ENCODE data around the gene SLC17A6. TPM values are rescaled to one million over a fixed set of nuclear protein-coding genes. Genes with fewer than 3 reads are reported as not detected.

SLC17A6 gene
- total RNA-seq, 1 donor from 2014 or later: not detected

DNA sequence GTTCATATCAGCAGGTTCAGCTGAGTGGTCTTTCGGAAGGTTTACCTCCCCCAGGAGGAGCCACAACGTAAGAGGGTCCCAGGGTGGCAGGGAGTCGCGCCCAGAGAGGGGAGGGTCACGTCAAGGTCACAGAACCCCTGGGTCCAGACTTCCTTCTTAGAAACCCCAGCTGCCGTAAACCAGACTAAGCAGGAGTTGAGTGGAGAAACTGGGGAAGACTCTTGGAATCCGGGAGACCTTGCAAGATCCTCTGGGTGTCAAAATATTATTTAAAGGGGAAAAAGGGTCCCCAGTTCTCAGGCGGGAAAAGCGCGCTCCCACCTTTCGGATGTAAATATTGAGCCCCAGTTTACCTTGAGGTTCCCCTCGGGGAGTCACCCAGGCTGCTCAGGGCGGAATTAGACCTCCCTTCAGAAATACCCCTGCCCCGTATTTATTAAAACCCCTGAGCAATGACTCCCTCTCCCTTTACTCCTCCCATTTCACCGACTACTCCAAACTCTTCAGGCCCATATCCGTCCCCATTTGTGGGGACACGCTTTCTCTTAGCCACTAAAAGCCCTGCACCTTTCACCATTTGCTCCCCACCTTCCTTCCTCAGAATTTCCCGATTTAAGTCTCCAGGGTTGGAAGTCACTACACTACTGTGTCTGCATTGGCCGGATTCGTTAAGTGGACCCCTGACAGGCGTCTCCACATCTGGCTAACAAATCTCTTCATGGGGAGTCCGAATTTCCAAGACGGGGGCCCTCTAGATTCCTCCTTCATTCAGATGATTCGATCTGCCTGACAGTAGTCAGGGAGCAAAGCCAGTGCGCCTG is 4.2 kb downstream of the SLC17A6 start:
- H3K4me1 Mint-ChIP-seq (ENCODE audit: low read depth): peaks cover 2% of the 10 kb centered on the region
- no peaks in the 10 kb centered on the region for H3K36me3 Mint-ChIP-seq (ENCODE audit: insufficient read depth)
- H3K27ac Mint-ChIP-seq: no peak overlapping the region
- H3K27me3 Mint-ChIP-seq: peaks cover 82% of the 10 kb centered on the region
- no peak for DNase-seq (ENCODE audit: low spot score, unreplicated experiment)
- H3K9me3 Mint-ChIP-seq (ENCODE audit: low read depth): no peaks in the 10 kb centered on the region
- TF ChIP-seq, protein P1, sequence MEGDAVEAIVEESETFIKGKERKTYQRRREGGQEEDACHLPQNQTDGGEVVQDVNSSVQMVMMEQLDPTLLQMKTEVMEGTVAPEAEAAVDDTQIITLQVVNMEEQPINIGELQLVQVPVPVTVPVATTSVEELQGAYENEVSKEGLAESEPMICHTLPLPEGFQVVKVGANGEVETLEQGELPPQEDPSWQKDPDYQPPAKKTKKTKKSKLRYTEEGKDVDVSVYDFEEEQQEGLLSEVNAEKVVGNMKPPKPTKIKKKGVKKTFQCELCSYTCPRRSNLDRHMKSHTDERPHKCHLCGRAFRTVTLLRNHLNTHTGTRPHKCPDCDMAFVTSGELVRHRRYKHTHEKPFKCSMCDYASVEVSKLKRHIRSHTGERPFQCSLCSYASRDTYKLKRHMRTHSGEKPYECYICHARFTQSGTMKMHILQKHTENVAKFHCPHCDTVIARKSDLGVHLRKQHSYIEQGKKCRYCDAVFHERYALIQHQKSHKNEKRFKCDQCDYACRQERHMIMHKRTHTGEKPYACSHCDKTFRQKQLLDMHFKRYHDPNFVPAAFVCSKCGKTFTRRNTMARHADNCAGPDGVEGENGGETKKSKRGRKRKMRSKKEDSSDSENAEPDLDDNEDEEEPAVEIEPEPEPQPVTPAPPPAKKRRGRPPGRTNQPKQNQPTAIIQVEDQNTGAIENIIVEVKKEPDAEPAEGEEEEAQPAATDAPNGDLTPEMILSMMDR (IDR thresholded peaks at IDR 0.05; ENCODE audit: unreplicated experiment): no peak
- H3K4me3 Mint-ChIP-seq (ENCODE audit: low read depth): no peak overlapping the region

DNA sequence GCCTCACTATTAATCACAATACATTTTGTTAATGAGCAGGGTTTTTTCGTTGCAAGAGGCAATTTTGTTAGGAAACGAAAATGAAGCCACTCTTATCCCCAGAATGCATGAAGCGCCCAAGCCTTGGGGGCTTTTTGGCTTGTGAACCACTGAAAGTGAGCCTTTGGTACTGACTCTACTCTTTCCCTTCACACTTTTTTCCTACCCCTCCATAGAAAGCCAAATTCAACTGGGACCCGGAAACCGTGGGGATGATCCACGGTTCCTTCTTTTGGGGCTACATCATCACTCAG is 4.8 kb downstream of the SLC17A6 start:
- no peaks in the 10 kb centered on the region for H3K36me3 Mint-ChIP-seq (ENCODE audit: insufficient read depth)
- DNase-seq (ENCODE audit: low spot score, unreplicated experiment): no peak
- TF ChIP-seq, protein P1 (IDR thresholded peaks at IDR 0.05; ENCODE audit: unreplicated experiment): no peak
- H3K27me3 Mint-ChIP-seq: peaks cover 79% of the 10 kb centered on the region
- no peaks in the 10 kb centered on the region for H3K9me3 Mint-ChIP-seq (ENCODE audit: low read depth)
- peaks cover 2% of the 10 kb centered on the region for H3K4me1 Mint-ChIP-seq (ENCODE audit: low read depth)
- no peak overlapping the region for H3K4me3 Mint-ChIP-seq (ENCODE audit: low read depth)
- H3K27ac Mint-ChIP-seq: no peak overlapping the region

DNA sequence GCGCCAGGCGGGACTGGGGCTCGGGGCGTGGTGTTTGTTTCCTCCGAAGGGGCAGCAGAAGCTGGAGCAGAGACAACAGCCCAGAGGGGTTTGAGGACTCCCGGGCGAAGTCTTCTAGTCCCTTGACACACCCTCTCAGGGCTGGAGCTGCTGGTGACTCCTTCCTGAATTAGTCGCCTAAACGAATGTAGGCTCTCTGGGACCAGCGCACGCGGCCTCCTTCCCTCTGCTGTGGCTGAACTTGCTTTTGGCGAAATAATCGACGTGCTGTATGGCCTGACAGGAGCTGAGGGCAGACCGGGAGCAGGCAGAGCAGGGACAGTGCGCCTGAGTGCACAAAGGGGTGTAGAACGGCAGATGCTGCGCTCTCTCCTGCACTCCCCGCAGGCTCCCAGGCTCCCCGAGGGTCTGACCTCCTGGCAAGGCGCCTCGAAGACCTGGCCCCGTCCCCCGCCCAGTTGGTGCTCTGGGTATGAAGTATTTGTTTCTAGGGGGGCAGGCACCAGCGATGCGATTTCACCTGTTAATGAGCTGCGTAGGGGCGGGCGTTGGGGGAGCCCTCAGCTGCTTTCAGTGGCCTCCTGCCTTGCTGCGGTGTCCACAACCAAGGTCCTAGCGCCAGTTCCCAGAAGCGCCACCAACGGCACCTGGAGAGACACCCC is 5.3 kb downstream of the SLC17A6 start:
- Mint-ChIP-seq H3K27me3 (peaks cover 76% of the 10 kb centered on the region), H3K27ac (no peak overlapping the region), H3K4me1 (ENCODE audit: low read depth) (peaks cover 2% of the 10 kb centered on the region), H3K36me3 (ENCODE audit: insufficient read depth) (no peaks in the 10 kb centered on the region), H3K4me3 (ENCODE audit: low read depth) (peak overlapping the region; percentile 29), H3K9me3 (ENCODE audit: low read depth) (no peaks in the 10 kb centered on the region)
- TF ChIP-seq, protein P1 (IDR thresholded peaks at IDR 0.05; ENCODE audit: unreplicated experiment): no peak
- no peak for DNase-seq (ENCODE audit: low spot score, unreplicated experiment)

DNA sequence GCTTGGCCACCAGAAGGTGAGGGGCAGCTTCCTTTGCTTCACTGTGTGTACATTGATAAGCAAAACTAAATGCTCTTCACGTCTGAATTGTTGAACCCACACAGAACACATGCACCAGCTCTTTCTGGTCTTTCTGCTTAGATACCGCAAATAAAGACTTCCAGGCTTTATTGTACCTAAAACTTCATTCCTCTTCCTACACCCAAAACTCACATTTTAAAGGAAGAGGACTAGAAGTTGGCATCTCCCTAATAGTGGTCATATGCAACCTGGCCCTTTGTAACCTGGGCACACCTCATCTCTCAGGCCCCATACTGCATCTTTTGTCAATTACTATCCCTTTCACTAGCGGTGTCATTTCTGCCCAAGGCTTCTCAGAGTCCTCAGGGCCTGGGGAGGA is 5.9 kb downstream of the SLC17A6 start:
- peaks cover 2% of the 10 kb centered on the region for H3K4me1 Mint-ChIP-seq (ENCODE audit: low read depth)

DNA sequence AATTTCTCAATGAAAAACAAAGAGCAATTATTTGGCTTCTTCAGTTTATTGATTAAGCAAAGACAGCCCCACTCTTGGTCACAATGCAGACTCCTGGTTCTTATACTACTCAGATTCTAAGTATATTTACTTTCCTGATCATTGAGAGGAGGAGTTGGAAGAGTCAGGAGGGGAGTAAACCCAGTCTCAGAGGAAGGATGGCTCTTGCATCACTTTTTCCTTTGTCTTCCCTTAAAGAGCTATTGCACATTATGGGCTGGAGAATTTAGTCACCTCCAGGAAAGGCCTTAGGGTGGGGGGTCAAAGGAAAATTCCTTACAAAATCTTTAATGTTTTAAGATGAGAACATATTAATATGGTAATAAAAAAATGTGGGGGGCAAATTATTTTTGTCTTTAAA is 8.1 kb downstream of the SLC17A6 start:
- H3K27me3 Mint-ChIP-seq: peaks cover 53% of the 10 kb centered on the region
- no peaks in the 10 kb centered on the region for H3K36me3 Mint-ChIP-seq (ENCODE audit: insufficient read depth)
- no peak overlapping the region for H3K27ac Mint-ChIP-seq
- no peaks in the 10 kb centered on the region for H3K9me3 Mint-ChIP-seq (ENCODE audit: low read depth)
- H3K4me1 Mint-ChIP-seq (ENCODE audit: low read depth): peaks cover 2% of the 10 kb centered on the region
- DNase-seq (ENCODE audit: low spot score, unreplicated experiment): no peak
- TF ChIP-seq, protein P1 (IDR thresholded peaks at IDR 0.05; ENCODE audit: unreplicated experiment): no peak
- no peak overlapping the region for H3K4me3 Mint-ChIP-seq (ENCODE audit: low read depth)

More for the DNA sequence above, 5.9 kb downstream of the SLC17A6 start:
- Mint-ChIP-seq H3K9me3 (ENCODE audit: low read depth) (no peaks in the 10 kb centered on the region), H3K27me3 (peaks cover 72% of the 10 kb centered on the region), H3K27ac (no peak overlapping the region), H3K36me3 (ENCODE audit: insufficient read depth) (no peaks in the 10 kb centered on the region), H3K4me3 (ENCODE audit: low read depth) (no peak overlapping the region)
- TF ChIP-seq, protein P1 (IDR thresholded peaks at IDR 0.05; ENCODE audit: unreplicated experiment): no peak
- DNase-seq (ENCODE audit: low spot score, unreplicated experiment): no peak
